ENCODE data around the gene FBXL16.
"Not testable (repeated sequence)": the region's sequence is repeated elsewhere in the genome, so short reads cannot be mapped to it uniquely, and the experiment has no call there.

FBXL16 gene

DNA sequence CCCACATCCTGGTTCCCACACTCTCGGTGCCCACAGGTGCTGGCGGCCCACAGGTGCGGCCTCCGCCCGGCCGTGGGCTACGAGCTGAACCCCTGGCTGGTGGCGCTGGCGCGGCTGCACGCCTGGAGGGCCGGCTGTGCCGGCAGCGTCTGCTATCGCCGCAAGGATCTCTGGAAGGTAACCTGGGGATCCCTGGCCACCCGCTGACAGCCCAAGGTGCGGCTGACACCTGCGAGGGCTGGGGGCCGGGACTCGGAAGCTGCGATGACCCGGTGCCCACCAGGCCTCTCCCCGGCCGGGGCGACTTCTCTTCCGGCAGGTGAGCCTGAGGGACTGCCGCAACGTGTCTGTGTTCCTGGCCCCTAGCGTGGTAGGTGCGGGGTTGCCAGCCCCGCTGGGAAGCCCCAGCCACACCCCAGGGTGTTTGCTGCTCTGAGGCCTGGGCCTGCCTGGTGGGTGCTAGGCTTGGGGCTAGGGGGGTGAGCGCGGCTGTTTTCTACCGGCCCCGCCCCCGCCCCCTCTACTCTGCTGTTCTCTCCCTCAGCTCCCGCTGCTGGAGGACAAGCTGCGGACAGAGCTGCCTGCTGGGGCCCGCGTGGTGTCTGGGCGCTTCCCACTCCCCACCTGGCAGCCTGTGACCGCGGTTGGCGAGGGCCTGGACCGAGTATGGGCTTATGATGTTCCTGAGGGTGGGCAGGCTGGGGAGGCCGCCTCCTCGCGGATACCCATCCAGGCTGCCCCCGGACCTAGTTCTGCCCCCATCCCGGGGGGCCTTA lies 16.4 kb upstream of the FBXL16 start:
- no peak for FAIRE-seq

DNA sequence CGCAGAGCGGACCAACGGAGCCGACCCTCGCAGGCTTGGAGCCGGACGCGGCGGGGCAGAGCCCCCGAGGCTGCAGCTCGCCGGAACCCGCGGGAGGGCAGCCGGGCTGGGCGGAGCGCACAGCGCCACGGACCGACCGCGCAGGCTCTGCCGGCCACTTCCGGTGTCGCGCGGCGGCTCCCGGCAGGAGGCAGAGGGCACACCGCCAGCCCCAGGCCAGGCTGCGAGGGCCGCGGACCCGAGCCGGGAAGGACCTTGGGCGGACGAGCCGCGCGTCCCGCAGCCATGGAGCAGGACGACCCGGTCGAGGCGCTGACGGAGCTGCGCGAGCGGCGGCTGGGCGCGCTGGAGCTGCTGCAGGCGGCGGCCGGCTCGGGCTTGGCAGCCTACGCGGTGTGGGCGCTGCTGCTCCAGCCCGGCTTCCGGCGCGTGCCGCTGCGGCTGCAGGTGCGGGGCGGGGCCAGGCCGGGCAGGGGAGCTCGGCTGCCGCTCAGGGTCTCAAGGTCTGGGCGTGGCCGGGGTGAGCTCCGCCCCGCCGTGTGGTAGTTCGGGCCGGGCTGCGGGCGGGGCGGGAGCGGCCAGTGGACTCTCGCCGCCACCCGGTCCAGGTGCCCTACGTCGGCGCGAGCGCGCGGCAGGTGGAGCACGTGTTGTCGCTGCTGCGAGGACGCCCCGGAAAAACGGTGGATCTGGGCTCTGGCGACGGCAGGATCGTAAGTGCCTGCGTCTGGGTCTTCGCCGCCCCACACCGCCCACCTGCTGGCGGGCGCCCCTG lies 15.6 kb upstream of the FBXL16 start, which contains the start of gene ANTKMT:
Gene ANTKMT, plus strand, starts transcription at position 157 of the 775 bp plus-strand sequence. Its CDS starts 129 bp downstream, at position 286.
- no peak for FAIRE-seq

DNA sequence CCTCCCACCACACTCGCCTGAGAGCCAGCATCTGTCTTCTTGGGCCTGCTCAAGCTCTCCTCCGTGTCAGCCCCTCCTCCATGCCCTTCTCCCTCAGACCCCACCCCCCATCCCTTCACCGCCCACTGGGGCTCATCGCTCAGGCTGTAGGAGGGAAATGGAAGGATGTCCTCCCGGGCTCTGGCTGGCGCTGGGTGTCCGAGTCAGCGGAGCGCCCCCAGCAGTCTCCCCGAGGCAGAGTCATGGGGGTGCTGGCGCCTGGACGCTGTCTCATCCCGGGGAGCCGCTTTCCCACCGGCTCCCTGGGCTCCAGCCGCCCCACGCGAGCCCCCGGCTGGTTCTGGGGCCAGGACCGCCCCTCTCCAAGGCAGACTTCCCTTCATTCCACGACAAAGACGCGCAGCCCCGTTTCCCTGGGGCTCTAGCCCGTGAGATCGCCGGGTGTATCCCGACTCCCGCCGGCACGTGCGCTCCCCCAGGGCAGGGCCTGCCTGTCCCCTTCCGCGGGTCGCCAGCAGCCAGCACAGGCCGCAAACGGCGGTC lies 14.9 kb upstream of the FBXL16 start:
- no peak for FAIRE-seq

DNA sequence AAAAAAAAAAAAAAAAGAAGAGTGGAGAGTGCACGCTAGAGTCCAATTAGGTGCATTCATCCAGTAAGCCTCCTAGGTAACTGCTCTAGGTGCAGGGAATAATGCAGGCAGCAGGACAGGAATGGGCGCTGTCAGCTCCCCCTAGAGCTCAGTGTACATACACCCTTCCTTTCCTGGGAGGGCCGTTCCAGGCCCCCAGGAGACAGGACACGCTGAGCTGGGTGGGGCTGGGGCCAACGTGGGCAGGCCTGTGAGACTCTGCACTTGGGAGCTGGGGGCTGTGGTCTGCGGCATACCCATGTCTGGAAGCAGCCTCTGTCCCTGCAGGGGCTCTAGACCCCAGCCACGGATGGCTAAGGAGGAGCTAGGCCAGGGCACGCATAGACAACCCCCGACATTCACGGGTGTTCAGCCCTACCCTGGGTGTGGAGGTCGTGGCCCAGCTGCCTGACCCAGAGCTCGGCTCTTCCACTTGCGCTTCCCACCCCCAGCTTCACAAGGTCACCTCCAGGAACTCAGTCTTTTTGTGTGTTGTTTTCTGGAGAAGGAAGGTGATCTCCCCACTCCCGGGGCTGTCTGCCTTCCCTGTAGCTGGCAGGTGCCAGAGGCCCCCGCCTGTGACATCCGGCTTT lies 14.3 kb upstream of the FBXL16 start:
- FAIRE-seq, result no peak

DNA sequence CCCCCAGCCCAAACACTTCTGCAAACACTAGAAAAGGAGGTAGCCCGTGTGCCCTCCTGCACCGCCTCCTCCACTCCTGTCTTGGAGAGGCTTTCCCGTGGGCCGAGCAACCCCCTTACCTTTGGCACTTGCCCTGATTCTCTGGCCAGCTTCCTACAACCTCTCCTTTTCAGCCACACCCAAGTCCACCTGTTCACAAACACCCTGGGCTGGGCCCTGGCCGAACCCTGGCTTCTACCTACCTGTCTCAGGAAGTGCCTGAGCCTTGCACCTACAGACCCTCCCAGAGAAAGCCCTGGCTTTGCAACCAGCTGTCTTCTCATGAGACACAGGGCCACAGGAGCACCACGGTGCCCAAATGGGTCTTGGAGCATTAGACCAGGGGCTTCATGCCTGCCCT lies 13.3 kb upstream of the FBXL16 start:
- no peak for FAIRE-seq

DNA sequence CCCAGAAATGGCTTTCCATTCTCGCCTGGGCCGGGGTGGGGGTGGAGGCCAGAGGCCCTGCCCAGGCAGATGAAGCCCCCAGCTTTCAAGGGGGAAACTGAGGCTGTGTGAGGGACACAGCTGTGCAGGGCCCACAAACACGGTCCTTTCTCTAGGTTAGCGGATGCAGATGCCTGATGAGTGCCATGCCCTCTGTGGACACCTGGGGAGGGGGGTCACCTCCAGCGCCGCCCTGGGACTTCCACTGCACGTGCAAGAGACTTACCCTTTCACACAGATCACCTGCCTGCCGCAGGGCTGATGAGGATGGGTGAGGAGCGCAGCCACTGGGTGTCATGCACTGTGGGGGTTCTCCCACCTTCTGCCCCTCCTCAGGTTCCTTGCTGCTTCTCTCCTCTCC lies 12.8 kb upstream of the FBXL16 start:
- FAIRE-seq, result no peak

DNA sequence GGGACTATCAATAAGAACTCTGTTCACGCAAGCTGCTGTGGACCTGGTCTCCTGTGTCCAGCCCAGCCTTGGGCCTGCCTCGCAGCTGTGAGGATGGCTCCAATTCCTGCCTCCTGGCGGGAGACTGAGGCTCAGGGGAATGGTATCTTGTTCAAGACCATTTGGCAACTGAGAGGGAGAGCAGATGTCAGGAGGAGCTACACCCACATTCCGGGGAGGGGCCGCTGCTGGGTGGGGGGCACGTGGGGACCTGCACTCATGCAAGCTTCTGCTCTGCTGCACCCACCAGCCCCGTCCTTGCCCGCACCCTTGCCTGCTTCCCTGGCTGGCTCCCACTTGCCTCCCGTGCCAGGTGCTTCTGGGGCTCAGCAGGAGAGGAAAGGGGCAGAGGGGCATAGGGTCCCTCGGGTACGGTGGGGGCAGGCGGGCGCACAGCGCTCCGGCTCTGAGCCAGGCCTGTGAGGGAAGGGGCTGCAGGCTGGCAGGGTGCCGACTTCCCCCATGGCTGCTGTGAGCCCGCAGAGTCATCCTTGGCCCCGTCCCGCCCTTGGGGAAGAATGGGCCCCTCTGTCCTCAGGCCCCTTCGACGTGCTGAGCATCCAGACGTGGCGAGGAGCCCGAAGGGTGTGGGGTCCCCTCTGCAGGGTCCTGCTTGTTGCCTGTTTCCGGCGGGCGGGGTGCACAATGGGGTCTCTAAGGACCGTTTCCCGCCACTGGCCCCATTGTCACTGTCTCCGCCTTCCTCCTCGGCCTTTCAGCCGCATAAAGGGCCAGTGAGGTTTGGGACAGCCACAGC lies 12.0 kb upstream of the FBXL16 start:
- no peak for FAIRE-seq

DNA sequence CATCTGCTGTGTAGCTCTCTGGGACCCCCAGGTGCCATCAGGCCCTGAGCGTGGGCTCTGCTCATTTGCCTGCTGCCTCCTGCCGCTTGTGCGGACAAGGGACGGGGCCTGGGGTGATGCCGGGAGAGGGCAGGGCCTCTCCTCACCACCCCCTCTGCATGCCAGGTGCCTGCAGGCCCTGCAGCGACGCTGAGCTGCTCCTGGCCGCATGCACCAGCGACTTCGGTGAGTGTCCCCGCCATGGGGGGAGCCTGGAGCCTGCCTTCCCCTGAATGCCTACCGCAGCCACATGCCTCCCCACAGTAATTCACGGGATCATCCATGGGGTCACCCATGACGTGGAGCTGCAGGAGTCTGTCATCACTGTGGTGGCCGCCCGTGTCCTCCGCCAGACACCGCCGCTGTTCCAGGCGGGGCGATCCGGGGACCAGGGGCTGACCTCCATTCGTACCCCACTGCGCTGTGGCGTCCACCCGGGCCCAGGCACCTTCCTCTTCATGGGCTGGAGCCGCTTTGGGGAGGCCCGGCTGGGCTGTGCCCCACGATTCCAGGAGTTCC lies 11.2 kb upstream of the FBXL16 start:
- FAIRE-seq, result no peak

DNA sequence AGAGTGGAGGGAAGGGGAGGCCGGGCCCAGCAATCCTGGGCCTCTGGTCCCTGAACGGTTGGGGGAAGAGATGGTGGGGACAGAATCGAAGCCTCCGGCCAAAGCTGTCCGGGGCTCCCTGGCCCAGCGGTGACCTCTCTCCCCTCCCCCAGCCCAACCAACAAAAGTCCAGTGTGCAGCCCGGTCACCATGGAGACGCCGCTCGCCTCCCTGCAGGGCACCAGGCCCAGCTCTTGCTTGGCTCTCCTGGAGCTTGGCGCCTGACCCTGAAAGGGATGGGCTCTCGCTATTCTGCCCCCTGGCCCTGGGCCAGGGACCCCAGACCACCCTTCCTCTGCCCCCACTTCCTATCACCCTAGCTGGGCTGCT lies 10.6 kb upstream of the FBXL16 start:
- no peak for FAIRE-seq

DNA sequence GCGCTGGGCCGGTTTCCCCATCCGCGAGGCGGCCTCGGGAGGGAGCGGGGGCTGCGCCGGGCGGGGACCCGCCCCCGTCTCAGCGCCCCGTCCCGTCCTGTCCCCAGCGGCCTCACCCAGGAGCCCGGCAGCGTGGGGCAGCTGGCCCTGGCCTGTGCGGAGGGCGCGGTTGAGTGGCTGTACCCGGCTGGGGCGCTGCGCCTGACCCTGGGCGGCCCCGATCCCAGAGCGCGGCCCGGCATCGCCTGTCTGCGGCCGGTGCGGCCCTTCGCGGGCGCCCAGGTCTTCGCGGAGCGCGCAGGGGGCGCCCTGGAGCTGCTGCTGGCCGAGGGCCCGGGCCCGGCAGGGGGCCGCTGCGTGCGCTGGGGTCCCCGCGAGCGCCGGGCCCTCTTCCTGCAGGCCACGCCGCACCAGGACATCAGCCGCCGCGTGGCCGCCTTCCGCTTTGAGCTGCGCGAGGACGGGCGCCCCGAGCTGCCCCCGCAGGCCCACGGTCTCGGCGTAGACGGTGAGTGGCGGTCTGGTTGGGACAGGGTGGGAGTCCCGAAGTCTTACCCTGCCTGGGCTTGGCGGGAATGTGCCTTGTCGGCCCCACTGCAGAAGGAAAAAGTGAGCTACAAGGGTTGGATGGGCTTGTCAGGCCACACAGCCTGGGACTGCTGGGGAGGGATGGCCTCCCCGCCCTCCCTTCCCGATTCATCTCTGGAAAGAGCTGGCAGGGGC lies 10.0 kb upstream of the FBXL16 start:
- no peak for FAIRE-seq

DNA sequence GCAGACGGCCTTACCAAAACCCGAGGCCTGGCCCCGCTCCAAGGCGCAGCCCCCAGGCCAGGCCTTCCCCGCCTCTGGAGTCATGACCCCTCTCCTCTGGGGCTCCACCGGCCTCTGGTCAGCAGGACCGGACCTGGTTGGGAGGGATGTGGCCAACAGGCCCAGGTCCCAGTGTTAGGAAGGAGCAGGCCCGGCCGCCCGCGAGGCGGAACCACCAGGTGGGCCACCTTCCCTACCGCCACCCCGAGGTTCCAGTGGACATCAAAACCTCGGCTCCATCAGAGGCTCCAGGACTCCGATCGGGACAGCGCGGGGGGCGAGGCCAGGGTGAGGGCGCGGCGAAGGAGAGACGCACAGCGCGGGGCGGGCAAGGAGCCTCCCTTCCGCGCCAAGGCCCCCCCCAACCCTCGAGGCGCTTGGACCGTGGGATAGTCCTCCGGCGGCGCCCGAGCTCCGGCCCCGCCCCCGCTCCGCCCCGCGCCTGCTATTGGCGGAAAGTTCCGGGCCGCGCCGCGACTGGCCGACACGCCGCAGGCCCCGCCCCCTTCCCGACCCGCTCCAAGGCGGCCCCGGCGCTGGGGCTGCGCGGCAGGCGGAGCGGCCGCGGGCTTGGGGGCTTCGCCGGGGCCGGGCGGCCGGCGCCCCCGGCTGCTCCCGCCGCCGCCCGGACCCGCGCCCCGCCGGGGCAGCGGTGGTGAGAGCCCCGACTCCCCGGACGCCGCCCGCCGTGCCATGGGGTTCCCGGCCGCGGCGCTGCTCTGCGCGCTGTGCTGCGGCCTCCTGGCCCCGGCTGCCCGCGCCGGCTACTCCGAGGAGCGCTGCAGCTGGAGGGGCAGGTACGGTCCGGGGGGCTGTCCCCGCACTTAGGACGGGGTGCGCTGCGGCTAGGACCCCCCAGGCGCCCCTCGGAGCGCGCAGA lies 9.2 kb upstream of the FBXL16 start, which contains the start of gene METRN:
Gene METRN, plus strand, starts transcription at position 561 of the 919 bp plus-strand sequence. Its CDS starts 172 bp downstream, at position 733.
- FAIRE-seq, result no peak

DNA sequence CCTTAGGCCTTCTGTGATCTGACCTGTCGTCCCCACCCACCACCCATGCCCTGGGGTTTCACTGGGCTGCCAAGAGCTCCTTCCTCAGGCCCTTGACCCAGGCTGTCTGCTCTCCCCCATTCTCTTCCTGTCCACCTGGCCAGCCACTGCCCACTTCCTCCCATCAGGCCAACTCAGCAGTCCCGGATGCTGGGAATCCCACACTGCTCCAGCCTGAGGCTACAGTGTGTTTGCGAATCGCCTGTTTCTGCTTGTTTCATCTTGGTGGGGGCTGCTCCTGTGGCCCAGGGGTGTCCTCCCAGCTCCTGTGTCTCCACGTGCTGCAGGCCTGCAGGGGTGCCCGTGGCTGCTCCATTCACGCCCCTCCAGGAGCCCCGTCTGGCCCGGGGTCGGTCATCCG lies 8.5 kb upstream of the FBXL16 start:
- no peak for FAIRE-seq

DNA sequence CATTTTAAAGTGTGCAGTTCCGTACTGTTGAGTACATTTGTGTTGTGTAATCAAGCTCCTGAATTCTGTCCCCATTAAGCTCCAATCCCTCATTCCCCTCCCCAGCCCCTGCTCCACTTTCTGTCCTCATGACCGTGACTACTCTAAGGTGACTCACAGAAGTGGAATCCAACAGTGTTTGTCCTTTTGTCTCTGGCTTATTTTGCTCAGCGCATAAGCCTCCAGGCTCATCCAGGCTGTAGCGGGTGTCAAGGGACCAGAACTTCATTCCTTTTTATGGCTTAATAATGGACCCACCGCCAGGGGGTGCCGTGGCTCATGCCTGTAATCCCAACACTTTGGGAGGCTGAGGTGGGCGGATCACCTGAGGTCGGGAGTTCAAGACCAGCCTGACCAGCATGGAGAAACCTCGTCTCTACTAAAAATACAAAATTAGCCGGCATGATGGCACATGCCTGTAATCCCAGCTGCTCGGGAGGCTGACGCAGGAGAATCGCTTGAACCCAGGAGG lies 7.2 kb upstream of the FBXL16 start:
- not testable (repeated sequence) for FAIRE-seq

DNA sequence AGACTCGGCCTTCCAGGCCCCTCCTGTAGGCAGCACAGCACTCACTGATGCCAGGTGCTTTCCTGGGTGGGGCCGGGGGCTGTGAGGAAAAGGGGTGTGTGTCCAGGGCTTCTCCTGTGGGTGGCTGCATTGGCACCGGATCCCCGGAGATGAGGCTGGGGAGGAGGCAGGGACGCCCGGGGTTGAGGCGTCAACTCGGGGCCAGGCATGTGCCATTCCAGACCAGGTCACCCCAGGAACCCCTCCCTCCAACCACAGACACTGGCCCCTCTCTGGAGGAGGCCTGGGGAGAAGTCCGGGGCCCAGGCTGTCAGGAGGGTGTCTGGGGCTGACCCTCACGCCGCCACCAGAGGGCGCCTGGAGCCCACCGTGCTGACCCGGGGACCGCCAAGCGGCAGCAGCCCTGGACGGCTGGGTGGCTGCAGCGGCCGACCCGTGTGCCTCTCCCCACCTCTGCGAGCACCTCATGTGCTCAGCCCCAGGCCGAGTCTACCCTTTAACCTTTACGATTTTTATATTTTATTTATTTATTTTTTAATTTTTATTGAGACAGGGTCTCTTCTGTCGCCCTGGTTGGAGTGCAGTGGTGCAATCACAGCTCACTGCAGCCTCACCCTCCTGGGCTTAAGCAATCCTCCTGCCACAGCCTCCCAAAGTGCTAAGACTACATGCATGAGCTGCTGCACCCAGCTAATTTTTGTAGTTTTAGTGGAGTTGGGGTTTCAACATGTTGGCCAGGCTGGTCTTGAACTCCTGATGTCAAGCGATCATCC lies 6.1 kb upstream of the FBXL16 start:
- no peak for FAIRE-seq

DNA sequence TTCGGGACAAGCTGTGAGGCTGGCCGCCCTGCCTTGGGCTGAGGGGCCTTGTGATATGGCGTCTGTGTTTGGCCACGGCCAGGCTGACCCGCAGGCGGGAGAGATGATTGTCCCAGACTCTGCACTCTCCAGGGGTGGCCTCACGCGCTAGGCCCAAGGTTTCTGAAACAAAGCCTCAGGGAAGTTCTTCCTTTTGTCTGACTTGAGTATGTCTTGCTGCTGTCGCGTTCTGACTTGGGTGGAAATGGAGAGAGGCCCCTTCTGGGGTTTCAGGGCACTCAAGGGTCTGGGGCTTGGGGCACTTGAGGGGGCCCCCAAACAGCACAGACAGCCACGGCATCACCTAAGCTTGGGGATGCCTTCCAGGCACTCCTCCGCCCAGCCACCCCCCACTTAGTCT lies 5.5 kb upstream of the FBXL16 start:
- no peak for FAIRE-seq

DNA sequence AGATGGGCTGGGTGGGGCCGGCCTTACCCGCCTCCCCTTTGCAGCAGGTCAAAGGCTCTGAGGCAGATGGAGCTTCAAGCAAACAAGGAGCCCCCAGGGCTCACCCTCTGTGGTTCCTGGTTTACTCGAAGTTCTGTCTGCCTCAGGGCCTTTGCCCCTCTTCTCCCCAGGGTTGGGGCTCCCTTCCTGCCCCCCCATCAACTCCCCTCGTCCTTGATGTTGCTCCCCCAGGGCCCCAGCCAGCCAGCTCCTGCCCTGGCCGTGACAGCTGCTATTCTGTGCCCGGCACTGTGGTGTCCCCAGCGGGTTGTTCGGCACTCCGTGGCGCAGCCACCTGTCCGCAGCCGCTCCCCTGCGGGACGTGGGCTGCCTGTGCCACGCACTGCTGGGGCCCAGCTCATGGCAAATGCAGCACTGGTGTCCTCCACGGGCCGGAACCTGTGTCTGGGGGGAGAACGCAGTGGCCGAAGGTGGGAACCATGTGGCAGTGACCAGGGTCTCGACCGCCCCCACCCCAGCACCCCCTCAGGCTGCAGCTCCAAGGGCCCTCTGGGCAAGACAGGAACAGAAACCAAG lies 5.0 kb upstream of the FBXL16 start:
- no peak for FAIRE-seq

DNA sequence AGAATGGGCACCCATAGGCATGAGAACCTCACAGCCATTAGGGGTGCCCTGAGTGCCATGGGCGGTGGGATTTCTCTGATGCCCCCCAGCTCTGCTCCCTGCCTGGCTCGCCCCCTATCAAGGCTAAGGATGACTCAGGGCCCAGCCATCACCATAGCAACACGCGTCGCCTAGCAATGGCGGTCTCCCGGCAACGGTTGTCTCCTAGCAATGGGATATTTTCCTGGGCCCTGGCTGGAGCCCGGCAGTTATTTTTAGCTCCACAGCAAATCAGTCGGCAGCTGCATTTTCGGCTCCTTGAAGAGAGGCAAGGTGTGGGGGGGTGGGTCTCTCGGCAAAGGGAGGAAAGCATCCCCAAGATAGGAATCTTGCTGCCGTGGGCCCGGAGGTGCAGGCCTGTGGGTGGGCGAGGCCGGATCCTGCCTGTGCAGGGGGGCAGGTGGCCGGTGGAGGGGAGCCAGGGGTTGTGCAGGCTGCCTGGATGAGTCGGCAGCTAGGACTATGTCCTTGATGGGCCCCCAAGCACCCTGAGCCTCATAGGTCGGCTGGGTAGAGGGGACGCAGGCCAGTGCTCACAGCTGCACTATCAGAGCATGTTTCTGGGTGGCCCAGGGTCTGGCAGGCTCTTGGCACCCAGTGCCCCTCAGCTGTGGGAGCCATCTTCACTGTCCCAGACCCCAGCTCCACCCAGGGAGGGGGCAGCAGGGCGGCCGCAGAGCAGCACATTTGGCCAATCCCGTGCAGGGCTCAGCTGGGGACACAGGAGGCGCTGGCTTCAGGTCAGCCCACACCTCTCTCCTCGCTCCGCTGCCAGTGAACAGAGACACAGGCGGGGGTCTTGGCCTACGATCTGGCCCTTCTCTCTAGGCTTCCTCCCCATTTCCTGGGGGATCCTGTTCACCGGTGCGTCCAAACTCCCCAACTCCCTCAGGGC lies 4.2 kb upstream of the FBXL16 start:
- FAIRE-seq, result no peak

DNA sequence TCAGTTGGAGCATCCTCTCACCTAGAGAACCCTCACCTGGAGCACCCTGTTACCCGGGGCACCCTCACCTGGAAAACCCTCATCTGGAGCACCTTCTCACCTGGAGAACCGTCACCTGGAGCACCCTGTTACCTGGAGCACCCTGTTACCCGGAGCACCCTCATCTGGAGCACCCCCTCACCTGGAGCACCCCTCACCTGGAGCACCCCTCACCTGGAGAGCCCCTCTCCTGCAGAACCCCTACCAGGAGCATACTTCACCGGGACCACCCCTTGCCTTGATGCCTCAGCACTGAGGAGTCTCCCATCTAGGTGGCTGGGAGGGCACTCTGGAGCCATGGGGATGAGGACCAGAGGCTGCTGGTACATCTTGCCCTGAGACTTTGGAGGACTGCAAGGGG lies 3.4 kb upstream of the FBXL16 start:
- FAIRE-seq, result no peak

Data from endometrium (tissue), 2 donors.